ENCODE data around the gene MRPS14.
"Not testable (repeated sequence)": the region's sequence is repeated elsewhere in the genome, so short reads cannot be mapped to it uniquely, and the experiment has no call there.

MRPS14 gene

DNA sequence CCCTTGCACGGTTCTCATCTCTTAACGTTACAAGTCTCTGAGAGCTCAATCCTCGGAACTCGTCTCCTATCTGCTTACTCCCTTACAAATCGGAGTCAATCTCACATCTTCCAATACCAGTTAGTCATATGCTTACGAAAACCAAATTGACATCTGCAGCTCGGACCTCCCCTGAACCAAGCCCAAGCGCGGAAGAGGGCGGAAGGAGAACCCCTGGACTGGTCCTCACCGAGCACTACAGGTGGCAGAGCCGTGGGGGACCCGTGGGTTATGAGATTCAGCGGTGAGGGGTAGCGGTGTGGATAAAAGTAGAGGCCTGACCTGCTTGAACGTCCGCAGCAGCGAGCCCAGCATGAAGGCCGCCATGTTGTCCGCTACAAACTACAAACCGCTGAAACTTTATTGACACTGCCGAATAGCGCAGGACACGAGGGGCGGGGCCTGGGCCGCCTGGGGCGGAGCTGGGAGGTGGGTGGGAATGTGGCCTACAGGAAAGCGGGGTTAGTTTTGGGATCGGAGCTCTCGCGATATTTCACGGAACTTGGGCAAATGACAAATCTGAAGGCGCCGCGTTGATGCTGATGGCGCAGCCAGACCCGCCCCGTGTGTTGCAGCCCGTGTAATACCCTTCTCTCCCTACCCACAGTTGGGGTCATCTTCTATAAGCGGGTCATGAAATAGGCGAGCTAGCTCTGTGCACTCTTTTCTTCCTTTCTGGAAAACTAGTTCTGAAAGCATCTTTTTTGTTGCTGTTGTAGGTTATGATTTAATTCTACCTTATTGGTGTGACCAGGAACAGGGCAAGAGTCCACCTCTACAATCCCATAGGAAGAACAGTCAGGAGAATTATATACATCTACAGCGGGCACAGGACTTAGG lies at the start of gene MRPS14:
Gene MRPS14 (minus strand): TSS at position 383 of the 879 bp plus-strand sequence. CDS start 17 bp downstream, at position 366.
- peak; percentile 99 for DNase-seq (ENCODE audit: low spot score)

DNA sequence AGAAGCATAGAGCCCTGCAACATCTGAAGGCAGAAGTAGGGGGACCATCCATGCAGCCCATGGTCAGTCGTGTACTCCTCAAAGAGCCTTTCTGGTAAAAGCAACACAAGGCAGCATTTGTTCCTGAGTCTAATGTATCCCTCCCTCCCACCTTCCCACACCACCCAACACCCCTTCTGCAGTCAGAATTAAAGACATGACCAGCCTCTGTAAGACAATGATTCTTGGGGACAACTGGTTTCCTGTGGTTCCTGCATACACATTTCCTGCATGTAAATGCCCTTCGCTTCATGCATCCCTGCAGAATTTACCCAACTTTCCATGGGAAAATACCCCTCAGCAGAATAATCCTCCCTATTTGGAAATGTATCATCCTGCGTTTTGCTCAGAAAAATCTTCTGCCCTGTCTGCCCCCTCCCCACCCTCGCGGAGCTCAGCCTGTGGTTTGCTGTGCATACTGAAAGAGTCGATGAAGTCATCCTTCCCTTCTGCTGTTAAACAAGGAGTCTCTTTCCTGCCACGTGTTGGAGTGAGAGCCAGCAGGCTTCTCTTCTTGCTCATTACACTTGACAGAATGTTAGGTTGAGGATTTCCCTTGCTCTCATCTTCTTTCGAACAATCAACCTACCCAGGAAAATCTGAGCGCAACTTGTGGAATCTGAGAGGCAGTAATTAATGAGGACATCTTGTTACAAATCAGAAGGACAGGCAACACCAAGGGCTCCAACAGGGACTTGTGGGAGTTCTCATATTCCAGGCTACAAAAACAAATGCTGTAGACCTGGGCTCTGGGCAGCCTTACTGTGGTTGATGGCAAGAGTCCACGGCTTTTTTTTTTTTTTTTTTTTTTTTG lies 49.1 kb upstream of the MRPS14 start:
- DNase-seq (ENCODE audit: low spot score): peak; percentile 73

DNA sequence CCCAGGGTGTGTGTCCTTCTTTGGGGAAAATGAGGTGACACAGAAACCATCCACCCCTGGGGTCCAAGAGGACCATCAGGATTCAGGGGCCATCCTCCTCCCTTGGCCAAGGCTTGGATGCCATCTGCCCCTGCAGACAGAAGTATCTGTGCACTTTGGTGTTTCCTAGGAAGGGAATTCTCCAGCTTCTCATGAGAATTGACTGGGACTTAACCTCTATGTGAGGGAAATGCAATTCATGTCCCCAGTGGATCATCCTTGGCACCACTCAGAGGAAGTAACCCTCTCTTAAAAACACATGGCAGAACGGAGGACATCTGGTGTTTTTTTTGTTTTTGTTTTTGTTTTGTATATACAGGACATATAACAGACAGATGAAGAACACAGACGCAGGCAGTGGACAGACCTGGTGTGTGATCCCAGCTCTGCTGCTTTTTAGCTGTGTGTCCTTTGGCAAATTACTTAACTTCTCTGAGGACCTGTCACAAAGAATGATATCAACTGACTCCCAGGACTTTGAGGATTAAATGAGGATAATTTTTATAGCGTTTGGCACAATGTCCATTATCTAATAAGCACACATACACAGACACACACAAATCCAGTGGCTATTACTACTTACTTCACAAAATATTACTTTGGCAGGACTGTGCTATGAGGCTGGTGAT lies 48.2 kb upstream of the MRPS14 start:
- no peak for DNase-seq (ENCODE audit: low spot score)

DNA sequence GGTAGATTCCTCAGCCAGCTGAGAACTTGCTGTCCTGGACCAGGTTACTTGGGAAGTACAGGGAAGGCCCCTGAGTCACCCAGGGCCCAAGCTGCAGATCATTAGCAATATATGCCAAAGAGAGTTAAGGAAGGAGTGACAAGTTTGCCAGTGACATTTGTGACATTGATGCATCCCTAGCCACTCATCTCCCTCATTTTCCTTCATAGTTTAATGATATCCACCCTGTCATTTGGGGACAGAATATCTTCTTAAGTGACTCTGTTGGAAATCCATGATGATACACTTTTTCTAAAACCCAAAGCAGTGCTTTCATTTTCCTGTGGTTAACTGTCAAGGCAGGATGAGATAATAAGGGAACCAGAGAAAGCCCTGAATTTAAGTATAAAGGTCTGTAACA lies 47.6 kb upstream of the MRPS14 start:
- no peak for DNase-seq (ENCODE audit: low spot score)

DNA sequence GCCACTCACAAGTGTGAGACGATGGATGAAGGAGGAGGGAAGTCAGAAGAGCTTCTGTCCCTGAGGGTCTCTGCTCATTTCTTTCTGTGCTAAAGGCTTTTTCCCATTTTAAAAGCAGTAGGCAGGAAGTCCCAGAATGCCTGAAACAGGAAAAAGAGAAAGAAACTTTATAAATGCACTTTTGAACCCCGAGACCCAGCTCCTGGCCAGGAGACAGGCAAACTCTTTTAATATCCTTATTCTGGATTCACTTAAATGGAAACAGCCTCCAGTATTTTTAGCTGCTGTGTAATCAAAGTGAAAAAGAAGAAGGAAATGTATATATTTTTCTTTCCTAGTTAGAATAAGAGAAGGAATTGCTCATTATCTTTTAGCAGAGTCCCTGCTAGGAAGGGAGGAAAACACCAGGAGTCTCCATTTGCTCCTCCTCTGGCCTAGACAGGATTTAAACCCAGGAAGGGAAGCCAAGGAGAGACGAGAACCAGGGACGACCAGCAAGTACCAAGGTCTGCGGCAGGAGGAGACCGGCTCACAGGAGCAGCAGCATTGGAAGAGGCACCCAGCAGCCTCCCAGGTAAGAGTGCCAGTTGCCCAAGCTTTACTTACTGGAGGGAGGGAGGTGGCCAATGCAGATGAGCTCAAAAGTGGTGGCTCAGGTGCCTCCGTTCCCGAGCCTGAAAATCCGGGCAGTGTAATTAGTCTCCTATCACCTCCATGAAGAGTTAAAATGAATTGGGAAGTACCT lies 44.3 kb upstream of the MRPS14 start, which contains the start of gene TNN:
Gene TNN (plus strand): TSS at position 472 of the 745 bp plus-strand sequence. CDS start 9,586 bp downstream, outside the sequence.
- DNase-seq (ENCODE audit: low spot score): no peak

DNA sequence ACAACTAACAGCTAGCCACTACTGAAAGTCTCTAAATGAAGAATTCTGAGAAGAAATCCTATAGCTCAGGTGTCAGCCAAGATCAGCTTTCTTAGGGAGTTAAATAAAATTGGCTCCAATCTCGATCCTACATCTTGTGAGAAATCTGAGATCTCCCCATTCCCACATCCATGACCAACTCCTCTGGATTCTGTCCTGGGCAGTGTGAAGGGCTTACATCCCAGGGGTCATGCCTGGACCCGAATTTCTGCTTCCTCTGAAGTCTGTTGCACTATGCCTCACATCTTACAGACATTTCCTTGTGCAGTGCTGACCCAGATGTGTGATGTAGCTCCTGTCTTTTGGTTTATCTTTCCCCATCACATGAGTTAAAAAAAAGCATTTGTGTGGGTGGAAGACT lies 39.6 kb upstream of the MRPS14 start:
- DNase-seq (ENCODE audit: low spot score): no peak

DNA sequence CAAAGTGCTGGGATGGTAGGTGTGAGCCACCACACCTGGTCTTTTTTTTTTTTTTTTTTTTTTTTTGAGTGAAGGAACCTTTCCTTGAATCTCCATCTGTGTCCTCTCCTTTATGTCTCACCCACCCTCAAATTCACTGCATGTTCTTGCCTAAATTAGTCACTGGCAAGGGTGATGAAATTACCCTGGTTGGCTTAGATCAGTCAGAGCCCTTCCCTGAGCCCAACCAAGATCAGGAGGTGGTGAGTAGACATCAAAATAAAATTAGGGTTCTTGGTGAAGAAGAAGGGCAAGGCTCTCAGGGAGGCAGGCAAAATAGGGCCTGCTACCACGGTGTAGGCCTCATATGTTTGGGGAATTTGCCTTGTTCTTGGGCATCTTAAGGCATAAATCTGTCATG lies 39.1 kb upstream of the MRPS14 start:
- no peak for DNase-seq (ENCODE audit: low spot score)

DNA sequence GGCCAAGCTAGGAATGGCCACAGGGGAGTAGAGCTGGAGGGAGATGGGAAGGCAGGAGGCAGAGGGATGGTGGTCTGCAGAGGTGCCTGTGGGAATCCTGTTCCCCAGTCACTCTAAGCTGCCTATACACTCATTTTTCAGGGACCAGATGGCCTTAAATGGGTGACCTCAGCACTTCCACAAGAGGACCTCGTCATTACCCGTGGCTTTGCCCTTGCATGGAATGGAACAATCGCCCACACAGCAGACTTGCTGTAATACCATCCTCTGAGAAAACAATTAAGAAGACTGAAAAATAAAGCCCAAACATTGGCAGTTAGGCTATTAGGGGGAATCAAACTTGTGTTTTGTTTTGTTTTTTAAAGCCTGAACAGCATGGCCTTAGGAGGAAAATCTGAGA lies 31.5 kb upstream of the MRPS14 start:
- DNase-seq (ENCODE audit: low spot score): no peak

DNA sequence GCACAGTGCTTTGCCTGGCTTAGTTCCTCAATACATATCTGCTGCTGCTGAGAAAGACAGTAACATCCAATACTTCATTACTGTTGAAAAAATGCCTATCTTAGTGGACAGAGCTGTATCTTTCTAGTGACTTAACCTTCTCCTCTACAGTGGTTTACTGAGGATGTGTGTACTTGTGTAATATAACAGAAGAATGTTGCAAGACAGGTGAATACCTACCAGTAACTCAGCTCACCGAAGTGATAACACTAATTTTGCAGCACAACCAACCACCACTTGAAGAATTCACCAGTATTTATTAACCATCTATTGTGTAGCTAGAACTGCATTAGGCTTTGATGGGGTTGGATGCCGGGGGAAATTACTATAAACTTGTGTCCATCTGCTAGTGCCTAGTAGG lies 27.8 kb upstream of the MRPS14 start:
- DNase-seq (ENCODE audit: low spot score): no peak

DNA sequence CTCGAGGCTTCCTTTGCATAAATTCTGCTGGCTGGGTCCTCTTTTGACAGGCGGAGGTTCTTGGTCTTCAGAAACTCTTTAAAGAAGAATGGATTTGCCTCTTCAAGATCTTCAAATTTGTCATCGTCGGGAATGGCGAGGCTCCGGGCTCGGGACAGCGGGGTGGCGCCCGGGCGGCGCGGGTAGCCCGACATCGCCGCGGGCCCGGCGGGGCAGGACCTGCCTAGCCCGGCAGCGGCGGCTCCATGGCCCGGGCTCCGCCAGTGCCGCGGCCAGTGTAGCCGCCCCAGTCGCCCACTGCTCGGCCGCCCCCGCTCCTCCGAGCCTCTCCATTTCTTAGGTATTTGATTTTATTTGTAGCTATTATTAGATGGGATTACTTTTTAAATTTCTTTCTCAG lies 22.3 kb upstream of the MRPS14 start:
- DNase-seq (ENCODE audit: low spot score): no peak

DNA sequence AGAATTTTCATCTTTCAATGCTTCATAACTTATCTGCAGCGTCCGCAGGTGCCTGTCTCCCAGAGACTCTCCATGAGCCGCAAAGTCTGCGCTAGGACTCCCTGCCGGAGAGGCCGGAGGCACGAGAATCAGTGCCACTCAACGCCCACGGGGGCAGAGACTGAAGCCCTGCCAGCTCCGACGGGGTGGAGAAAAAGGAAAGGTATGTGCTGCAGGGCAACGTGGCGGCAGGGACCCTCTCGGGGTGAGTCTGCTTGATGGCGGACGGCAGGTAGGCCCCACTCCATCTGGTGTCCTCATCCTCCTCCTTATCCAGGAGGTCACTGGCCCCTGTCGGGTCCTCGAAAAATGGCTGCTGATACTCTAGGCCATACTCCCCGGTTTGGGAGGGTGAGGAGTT lies 21.9 kb upstream of the MRPS14 start:
- DNase-seq (ENCODE audit: low spot score): no peak

DNA sequence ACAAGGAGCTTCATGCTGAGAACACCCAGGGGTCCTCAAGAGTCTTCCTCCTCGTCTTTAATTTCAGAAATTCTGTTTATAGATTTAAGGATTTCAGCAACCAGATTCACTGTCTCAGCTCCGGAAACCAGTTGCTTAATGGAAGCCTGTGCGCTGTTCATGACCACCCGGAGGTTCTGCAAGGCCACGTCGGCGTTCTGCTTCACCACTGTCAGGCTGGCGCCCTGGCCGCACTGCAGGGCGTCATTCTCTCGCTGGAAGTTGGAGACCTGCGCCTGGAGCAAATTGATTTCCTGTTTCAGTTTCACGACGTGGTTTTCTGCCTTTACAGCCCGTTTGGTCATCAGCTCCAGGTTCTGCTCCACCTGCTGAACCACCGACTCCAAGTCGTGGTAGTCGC lies 21.4 kb upstream of the MRPS14 start:
- not testable (repeated sequence) for DNase-seq (ENCODE audit: low spot score)

DNA sequence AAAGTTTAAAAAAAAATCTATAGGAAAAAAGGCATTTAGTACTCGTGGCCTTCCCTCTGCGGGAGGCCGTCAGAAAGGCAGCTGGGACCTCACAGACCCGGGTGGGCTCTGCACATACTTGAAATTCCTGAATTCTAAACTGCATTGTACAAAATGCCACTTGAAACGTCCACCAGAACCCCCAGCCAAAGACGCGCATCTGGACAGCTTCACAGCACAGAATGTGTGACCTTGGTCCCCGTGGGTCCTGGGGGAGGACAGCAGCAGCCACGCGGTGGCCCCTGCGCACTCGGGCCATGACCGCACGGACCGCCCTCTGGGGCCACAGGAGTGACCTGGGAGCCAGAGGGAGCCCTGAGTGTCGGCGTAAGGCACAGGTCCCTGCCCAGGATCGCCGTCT lies 20.6 kb upstream of the MRPS14 start:
- DNase-seq (ENCODE audit: low spot score): no peak

DNA sequence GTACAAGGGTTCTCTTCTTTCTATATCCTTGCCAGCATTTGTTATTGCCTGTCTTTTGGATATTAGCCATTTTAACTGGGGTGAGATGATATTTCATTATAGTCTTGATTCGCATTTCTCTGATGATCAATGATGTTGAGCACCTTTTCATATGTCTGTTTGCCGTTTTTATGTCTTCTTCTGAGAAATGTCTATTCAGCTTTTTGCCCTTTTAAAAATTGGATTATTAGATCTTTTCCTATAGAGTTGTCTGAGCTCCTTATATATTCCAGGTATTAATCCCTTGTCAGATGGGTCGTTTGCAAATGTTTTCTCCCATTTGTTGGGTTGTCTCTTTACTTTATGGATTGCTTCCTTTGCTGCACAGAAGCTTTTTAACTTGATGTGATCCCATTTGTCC lies 19.4 kb upstream of the MRPS14 start:
- no peak for DNase-seq (ENCODE audit: low spot score)

DNA sequence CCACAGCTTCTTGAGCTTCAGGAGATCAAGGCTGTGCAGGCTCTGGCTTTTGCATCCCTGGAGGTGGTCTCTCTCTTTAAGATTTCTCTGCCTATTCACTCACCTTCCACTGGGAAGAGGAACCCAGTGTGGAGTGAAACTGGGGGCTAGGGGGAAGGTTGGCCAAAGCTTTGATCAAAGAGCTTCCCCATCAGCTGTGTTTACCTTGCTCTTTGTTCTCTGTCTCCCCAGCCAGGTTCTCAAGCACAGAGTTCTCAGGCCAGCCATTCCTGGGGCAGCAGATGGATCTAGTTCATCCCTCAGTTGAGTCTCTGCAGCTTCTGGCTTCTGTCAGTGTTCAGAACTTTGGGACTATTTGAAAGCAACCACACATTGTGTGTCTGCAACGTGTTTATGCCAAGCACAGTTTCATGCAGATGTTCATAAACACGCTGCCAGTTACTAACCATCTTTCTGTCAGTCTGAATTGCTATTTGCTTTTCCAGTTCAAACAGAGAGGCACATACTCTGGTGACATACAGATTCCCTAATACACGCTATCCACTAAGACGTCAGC lies 17.2 kb upstream of the MRPS14 start:
- no peak for DNase-seq (ENCODE audit: low spot score)

DNA sequence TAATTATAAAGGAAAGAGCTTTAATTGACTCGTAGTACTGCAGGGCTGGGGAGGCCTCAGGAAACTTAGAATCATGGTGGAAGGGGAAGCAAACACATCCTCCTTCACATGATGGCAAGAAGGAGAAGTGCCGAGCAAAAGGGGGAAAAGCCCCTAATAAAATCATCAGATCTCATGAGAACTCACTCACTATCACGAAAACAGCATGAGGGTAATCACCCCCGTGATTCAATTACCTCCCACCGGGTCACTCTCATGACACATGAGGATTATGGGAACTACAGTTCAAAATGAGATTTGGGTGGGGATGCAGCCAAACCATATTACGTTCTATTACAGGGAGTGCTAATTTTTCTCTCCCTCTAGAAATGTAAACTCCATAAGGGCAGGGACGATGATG lies 14.2 kb upstream of the MRPS14 start:
- no peak for DNase-seq (ENCODE audit: low spot score)

DNA sequence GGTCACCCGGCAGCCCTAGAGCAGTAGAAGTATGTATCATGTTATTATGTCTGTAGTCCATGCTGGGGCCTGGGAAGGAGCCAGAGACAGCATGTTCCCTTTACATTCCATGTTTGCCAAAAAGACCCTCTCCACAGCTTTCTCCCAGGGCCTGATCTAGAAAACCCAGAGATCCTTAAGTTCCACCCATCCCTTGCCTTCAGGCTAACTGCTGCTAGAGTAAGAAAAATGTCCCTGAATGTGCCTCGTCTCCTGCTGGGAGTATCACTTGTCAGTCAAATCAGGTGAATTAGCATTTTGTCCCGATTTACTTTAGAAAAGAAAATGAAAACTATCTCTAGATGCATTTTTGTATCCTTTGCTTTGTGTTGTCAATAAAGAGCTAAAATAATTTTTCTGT lies 13.3 kb upstream of the MRPS14 start:
- DNase-seq (ENCODE audit: low spot score): no peak

DNA sequence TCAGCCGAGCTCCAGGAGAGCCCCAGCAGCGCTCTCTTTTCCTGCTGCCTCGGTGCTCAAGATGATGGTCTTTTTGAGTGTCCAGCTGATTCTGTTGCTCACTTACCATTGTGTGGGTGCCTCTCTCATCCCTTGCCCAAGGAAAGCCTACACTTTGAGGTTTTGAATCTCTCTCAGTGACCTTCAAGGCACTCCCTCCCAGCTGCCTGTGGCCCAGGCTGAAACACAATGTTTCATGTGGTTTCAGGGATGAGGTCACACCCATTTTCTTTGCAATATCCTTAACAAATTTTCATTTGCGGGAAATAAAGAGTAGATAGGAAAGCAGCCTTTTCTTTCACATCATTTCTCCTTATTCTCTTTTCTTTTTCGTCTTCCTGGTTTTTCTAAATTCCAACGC lies 12.6 kb upstream of the MRPS14 start:
- no peak for DNase-seq (ENCODE audit: low spot score)

DNA sequence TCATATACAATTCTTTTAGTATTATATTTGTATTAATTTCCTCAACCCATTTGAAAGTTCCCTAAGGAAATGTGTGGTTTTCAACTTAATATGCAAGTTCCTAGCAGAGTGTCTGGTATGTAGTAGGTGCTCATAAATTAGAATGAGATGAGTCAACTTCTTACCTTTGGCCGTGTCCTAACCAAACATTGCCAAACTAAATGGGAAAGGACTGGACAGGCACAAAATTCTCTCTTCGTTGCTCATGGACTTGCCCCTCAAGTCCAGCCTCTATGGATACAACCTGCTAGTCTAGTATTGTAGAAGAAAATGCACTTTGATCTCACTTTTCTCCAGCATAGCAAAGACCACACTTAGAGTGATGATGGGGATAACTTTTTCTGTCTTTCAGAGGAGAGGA lies 11.6 kb upstream of the MRPS14 start:
- DNase-seq (ENCODE audit: low spot score): no peak

DNA sequence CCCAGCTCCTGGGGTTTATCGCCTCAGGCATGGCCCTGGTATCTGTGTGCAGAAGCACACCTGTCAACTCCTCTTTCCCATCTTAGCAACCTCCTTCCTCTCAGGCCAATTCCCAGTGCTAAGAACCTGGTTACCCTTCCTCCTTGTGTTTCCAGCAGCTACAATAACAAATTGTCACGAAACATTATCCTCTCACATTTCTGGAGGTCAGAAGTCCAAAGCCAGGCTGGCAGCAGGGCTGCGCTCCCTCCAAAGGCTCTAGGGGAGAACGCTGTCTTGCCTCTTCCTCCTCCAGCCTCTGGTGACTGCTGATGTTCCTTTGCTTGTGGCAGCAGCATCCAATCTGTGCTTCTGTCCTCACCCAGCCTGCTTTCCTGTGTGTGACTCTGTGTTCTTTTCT lies 10.7 kb upstream of the MRPS14 start:
- DNase-seq (ENCODE audit: low spot score): no peak

DNA sequence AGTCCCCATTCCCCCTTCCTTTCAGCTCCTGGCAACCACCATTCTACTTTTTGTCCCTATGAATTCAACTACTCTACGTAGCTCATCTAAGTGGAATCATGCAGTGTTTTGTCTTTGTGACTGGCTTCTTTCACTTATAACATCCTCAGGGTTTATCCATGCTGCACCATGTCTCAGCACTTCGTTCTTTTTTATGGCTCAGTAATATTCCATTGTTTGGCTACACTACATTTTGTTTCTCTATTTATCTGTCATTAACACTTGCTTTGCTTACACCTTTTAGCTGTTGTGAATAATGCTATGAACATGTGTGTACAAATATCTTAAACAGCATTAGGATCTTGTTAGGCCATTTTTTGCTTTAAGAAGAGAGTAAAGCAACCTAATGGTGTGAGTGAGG lies 1.5 kb upstream of the MRPS14 start:
- no peak for DNase-seq (ENCODE audit: low spot score)

DNA sequence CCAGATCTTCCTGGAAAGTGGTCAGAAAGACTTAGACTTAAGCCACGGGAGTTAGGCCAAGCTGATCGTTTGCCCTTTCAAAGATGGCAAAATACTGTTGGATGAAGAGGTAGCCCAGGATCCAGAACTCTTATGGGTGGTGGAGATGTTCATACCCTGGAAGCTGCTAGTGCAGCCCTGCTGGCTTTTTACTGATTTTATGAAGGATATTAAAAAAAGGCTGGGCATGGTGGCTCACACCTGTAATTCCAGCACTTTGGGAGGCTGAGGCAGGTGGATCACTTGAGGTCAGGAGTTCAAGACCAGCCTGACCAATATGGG lies 657 bp upstream of the MRPS14 start:
- DNase-seq (ENCODE audit: low spot score): not testable (repeated sequence)

Data from left forelimb (tissue), 1 donor.